HEK293T (cell line): Measurements from ENCODE around the gene MKKS.

ENCODE experiments used
- BHLHE40 ChIP-seq: fragments of 450-650 bp; IDR thresholded peaks from 2 replicates; pipeline ENCODE4 v1.6.1; 2016; ENCODE audit warnings: mild to moderate bottlenecking, moderate library complexity, borderline replicate concordance
- ELF4 ChIP-seq: fragments of 450-650 bp; IDR thresholded peaks from 2 replicates; pipeline ENCODE4 v1.6.1; 2017; ENCODE audit warnings: antibody characterized with exemption
- FOXA1 ChIP-seq: fragments of 450-650 bp; IDR thresholded peaks from 2 replicates; pipeline ENCODE4 v1.6.1; 2016; ENCODE audit warnings: mild to moderate bottlenecking
- FOXK2 ChIP-seq: fragments of 450-650 bp; IDR thresholded peaks from 2 replicates; pipeline ENCODE4 v1.6.1; 2016; ENCODE audit warnings: mild to moderate bottlenecking
- FOXM1 ChIP-seq: fragments of 450-650 bp; IDR thresholded peaks from 2 replicates; pipeline ENCODE4 v1.6.1; 2017; ENCODE audit warnings: mild to moderate bottlenecking, borderline replicate concordance
- NFRKB ChIP-seq: fragments of 450-650 bp; IDR thresholded peaks from 2 replicates; pipeline ENCODE4 v1.6.1; 2016; ENCODE audit warnings: mild to moderate bottlenecking, moderate library complexity
- SP1 ChIP-seq: fragments of 450-650 bp; IDR thresholded peaks from 2 replicates; pipeline ENCODE4 v1.6.1; 2017
- SUZ12 ChIP-seq: fragments of 450-650 bp; IDR thresholded peaks from 2 replicates; pipeline ENCODE4 v1.6.1; 2016; ENCODE audit warnings: mild to moderate bottlenecking
- TF ChIP-seq, protein P1 (sequence below): fragments of 450-650 bp; IDR thresholded peaks from 2 replicates; pipeline ENCODE4 v1.6.1; 2016

DNA sequence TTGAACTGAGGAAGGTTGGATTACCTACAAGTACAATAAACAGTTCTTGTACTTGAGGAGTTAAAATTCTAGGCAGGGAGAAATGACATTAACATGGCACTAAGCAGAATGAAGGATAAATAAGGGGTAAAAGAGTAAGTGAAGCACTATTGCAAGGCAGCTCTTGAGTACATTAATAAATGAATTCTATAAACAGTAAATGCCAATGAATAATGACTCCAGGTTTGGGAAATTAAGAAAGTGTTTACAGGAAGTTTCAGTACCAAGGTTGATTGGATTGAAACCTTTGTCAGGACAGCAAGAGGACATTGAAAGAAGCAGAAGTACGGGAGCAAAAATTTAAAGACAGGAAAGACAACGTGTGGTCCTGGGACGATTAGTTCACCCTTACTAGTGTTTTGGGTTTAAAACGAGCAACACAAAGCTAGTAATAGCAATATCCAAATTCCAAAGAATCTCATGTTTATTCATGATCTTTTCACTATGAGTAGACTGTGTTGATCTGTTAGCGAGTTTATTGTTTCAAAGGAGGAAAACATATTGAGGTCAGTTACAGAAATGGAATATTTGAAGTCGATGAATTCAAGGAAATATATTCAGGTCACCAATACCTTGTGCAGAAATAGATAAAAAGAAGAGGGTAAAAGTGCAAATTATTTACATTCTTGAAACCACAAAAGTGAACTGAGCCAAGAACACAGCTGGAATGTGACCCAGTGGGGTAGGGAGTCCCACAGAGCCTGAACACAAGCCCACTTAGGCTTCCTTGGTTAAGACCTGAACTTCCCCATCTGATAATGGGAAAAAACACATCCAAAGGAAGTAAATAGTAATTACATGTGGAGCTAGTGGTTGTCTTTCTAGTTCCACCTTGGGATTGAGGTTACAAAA lies 80.8 kb downstream of the MKKS start:
- TF ChIP-seq ELF4 = no peak
- no peak for TF ChIP-seq FOXK2
- no peak for TF ChIP-seq SP1
- no peak for TF ChIP-seq FOXM1
- TF ChIP-seq SUZ12 = no peak
- no peak for TF ChIP-seq BHLHE40
- TF ChIP-seq NFRKB = no peak
- TF ChIP-seq, protein P1, sequence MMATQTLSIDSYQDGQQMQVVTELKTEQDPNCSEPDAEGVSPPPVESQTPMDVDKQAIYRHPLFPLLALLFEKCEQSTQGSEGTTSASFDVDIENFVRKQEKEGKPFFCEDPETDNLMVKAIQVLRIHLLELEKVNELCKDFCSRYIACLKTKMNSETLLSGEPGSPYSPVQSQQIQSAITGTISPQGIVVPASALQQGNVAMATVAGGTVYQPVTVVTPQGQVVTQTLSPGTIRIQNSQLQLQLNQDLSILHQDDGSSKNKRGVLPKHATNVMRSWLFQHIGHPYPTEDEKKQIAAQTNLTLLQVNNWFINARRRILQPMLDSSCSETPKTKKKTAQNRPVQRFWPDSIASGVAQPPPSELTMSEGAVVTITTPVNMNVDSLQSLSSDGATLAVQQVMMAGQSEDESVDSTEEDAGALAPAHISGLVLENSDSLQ = no peak
- no peak for TF ChIP-seq FOXA1
